Upper lobe of left lung (tissue), 4 donors: ENCODE measurements around the gene MAP3K3.

Source experiments
- POLR2A ChIP-seq, 4 donors: fragments of 450-650 bp; IDR thresholded peaks; one replicate each; pipeline ENCODE4 v1.5.1; 2016 to 2017; ENCODE audit warnings: antibody characterized with exemption in 4 of 4, mild to moderate bottlenecking in 2 of 4
- TF ChIP-seq, protein P1 (sequence below), 6 experiments: fragments of 450-650 bp in 4 of 6; fragments of 200-600 bp in 2 of 6; sonication (generic) in 2 of 6; IDR thresholded peaks; one replicate each; pipeline ENCODE4 v1.5.1; 2016 to 2019; ENCODE audit warnings: antibody characterized with exemption in 6 of 6

GRCh38 chr17:63635290-63635689 lies 13.1 kb downstream of the MAP3K3 start:
- no peak for TF ChIP-seq POLR2A (IDR thresholded peaks at IDR 0.05)
- TF ChIP-seq, protein P1, sequence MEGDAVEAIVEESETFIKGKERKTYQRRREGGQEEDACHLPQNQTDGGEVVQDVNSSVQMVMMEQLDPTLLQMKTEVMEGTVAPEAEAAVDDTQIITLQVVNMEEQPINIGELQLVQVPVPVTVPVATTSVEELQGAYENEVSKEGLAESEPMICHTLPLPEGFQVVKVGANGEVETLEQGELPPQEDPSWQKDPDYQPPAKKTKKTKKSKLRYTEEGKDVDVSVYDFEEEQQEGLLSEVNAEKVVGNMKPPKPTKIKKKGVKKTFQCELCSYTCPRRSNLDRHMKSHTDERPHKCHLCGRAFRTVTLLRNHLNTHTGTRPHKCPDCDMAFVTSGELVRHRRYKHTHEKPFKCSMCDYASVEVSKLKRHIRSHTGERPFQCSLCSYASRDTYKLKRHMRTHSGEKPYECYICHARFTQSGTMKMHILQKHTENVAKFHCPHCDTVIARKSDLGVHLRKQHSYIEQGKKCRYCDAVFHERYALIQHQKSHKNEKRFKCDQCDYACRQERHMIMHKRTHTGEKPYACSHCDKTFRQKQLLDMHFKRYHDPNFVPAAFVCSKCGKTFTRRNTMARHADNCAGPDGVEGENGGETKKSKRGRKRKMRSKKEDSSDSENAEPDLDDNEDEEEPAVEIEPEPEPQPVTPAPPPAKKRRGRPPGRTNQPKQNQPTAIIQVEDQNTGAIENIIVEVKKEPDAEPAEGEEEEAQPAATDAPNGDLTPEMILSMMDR (IDR thresholded peaks at IDR 0.05), result no peak
